Endothelial cell of umbilical vein (primary cell): Measurements from ENCODE around the gene WDR37. TPM values are rescaled to one million over a fixed set of nuclear protein-coding genes. Genes with fewer than 3 reads are reported as not detected.

Experiments used
- BruUV-seq: library from RNA; stranded (reverse); fragments of 400-500 nt; replicated peaks from 2 replicates; lab custom pipeline; 2021; lab: Mats Ljungman, UMichigan
- CTCF ChIA-PET: fragments of 300-600, 350-600 bp; sonication (Branson Sonifier 250); formaldehyde crosslinking; loops from one replicate; lab custom pipeline; 2021; ENCODE audit warnings: antibody characterized with exemption, inconsistent platforms; lab: Charles Lee
- POLR2A ChIA-PET: fragments of 300-600, 350-600 bp; sonication (Branson Sonifier 250); formaldehyde crosslinking; loops from one replicate; lab custom pipeline; 2021; ENCODE audit warnings: antibody characterized with exemption, inconsistent platforms; lab: Charles Lee
- DNase-seq: peaks from one replicate; pipeline ENCODE4 v3.0.0-alpha.2; 2011; ENCODE audit warnings: low read depth, low spot score
- FAIRE-seq: peaks from 2 replicates; lab custom pipeline; 2011; peaks lifted over from hg19 to GRCh38; lab: Jason Lieb, UNC
- H2AFZ ChIP-seq: 2 replicates; pipeline ENCODE4 v1.6.0; 2012; ENCODE audit warnings: low read depth, low read length, control low read depth, inconsistent platforms
- H3K27ac ChIP-seq: 2 replicates; pipeline ENCODE4 v1.5.1; 2011; ENCODE audit warnings: low read depth, mild to moderate bottlenecking, control low read depth, low read length, moderate library complexity; ENCODE audit not compliant: insufficient read depth
- H3K27me3 ChIP-seq, 2 experiments: 2 replicates each; pipeline versions ENCODE4 v1.6.0 to v1.6.1; 2011; ENCODE audit warnings: low read length in 2 of 2, mixed read lengths in 1 of 2; ENCODE audit not compliant: control insufficient read depth in 2 of 2, insufficient read depth in 2 of 2
- H3K36me3 ChIP-seq, 2 experiments: 2 replicates in 1 of 2; 3 replicates in 1 of 2; pipeline ENCODE4 v1.5.1; 2011; ENCODE audit warnings: low read length in 2 of 2, mild to moderate bottlenecking in 1 of 2, moderate library complexity in 1 of 2; ENCODE audit not compliant: control insufficient read depth in 2 of 2, insufficient read depth in 2 of 2; ENCODE audit errors: extremely low read depth in 1 of 2
- H3K4me1 ChIP-seq: 3 replicates; pipeline ENCODE4 v1.5.1; 2011; ENCODE audit warnings: mild to moderate bottlenecking, low read length; ENCODE audit not compliant: control insufficient read depth, insufficient read depth; ENCODE audit errors: extremely low read depth
- H3K4me2 ChIP-seq: 2 replicates; pipeline ENCODE4 v1.6.1; 2011; ENCODE audit warnings: low read length, control low read depth, mixed read lengths; ENCODE audit not compliant: insufficient read depth
- H3K4me3 ChIP-seq, 3 experiments: fragments of 200-600 bp in 1 of 3; sonication (generic), shearing (Covaris generic) in 1 of 3; replicated peaks in 1 of 3; 2 replicates each; pipeline ENCODE4 v1.5.1; 2011 to 2016; ENCODE audit warnings: control low read depth in 3 of 3, low read length in 3 of 3, mild to moderate bottlenecking in 2 of 3, inconsistent platforms in 1 of 3, low read depth in 1 of 3, moderate library complexity in 1 of 3; ENCODE audit not compliant: insufficient read depth in 1 of 3
- H3K79me2 ChIP-seq: 2 replicates; pipeline ENCODE4 v1.6.0; 2012; ENCODE audit warnings: low read length, inconsistent platforms; ENCODE audit not compliant: control insufficient read depth, insufficient read depth
- H3K9ac ChIP-seq: replicated peaks from 2 replicates; pipeline ENCODE3; 2011; ENCODE audit warnings: low read length, control low read depth; ENCODE audit not compliant: insufficient read depth; ENCODE audit errors: extremely low read depth
- H3K9me1 ChIP-seq: replicated peaks from 3 replicates; pipeline ENCODE4 v1.6.0; 2011; ENCODE audit warnings: mild to moderate bottlenecking, low read length; ENCODE audit not compliant: control insufficient read depth, insufficient read depth; ENCODE audit errors: extremely low read depth
- H3K9me3 ChIP-seq: replicated peaks from 2 replicates; pipeline ENCODE4 v1.5.1; 2012; ENCODE audit warnings: low read length, inconsistent platforms; ENCODE audit not compliant: control insufficient read depth, insufficient read depth
- H4K20me1 ChIP-seq: replicated peaks from 2 replicates; pipeline ENCODE3; 2011; ENCODE audit warnings: mild to moderate bottlenecking, low read length; ENCODE audit not compliant: control insufficient read depth, insufficient read depth; ENCODE audit errors: extremely low read depth
- EZH2 ChIP-seq: IDR thresholded peaks from 2 replicates; pipeline ENCODE4 v1.6.1; 2012; ENCODE audit warnings: borderline replicate concordance, low read depth, mild to moderate bottlenecking, moderate library complexity, low read length, inconsistent platforms; ENCODE audit not compliant: severe bottlenecking
- FOS ChIP-seq: IDR thresholded peaks from 2 replicates; pipeline ENCODE4 v1.6.1; 2011; ENCODE audit warnings: mild to moderate bottlenecking, low read length, moderate library complexity, borderline replicate concordance; ENCODE audit not compliant: insufficient read depth
- GATA2 ChIP-seq: IDR thresholded peaks from 2 replicates; pipeline ENCODE4 v1.7.0; 2011; ENCODE audit warnings: low read depth, mild to moderate bottlenecking, moderate library complexity, mixed read lengths, low read length; ENCODE audit not compliant: insufficient read length, insufficient read depth
- JUN ChIP-seq: IDR thresholded peaks from 2 replicates; pipeline ENCODE4 v1.6.1; 2011; ENCODE audit warnings: borderline replicate concordance, low read depth; ENCODE audit not compliant: insufficient read length, insufficient read depth
- MYC ChIP-seq: IDR thresholded peaks from one replicate; pipeline ENCODE4 v1.6.1; 2011; ENCODE audit warnings: mild to moderate bottlenecking, low read depth, low read length
- POLR2A ChIP-seq: IDR thresholded peaks from 2 replicates; pipeline ENCODE4 v1.6.1; 2012; ENCODE audit warnings: low read depth, mild to moderate bottlenecking, control low read depth, low read length
- POLR2AphosphoS5 ChIP-seq: IDR thresholded peaks from 2 replicates; pipeline ENCODE4 v1.6.1; 2012; ENCODE audit warnings: low read depth, mild to moderate bottlenecking, control low read depth, low read length, moderate library complexity; ENCODE audit not compliant: insufficient read depth
- dilution Hi-C: fragments of 300-500 bp; cut with MboI; formaldehyde crosslinking; loops from one replicate; pipeline ENCODE4 v1.15.0; 2019; ENCODE audit warnings: low sequenced_read_pairs; ENCODE audit not compliant: extremely low pct_ligation_motif_present
- intact Hi-C: fragments of 100-400 bp; cut with micrococcal nuclease; formaldehyde crosslinking; loops from one replicate; pipeline ENCODE4 v1.10.0; 2022
- polyA plus RNA-seq, 4 experiments: library from polyadenylated mRNA; depleted of rRNA in 3 of 4; stranded (reverse) in 3 of 4; unstranded in 1 of 4; fragments of >200 nt; gene quantifications; 2 replicates each; pipeline versions ENCODE4 v1.2.1 to v1.2.3, GENCODE V29; 2011 to 2012; ENCODE audit warnings: missing spikeins in 1 of 4
- total RNA-seq: library from RNA; stranded (reverse); gene quantifications from 2 replicates; pipeline ENCODE4 v1.2.3, GENCODE V29; 2021
- TF ChIP-seq, protein P1 (sequence below): IDR thresholded peaks from 2 replicates; pipeline ENCODE4 v1.6.1; 2011; ENCODE audit not compliant: insufficient read depth, insufficient read length
- TF ChIP-seq, protein P2 (sequence below), 2 donors: IDR thresholded peaks; 1 replicate in 1 of 2; 2 replicates in 1 of 2; pipeline ENCODE4 v1.5.1; 2011; ENCODE audit warnings: low read length in 2 of 2, mild to moderate bottlenecking in 2 of 2, moderate library complexity in 2 of 2, control low read depth in 1 of 2, inconsistent platforms in 1 of 2, low read depth in 1 of 2; ENCODE audit not compliant: insufficient read depth in 1 of 2; ENCODE audit errors: extremely low read depth in 1 of 2

WDR37 gene
- total and polyA plus RNA-seq, 2 donors (not counting 3 experiments of a cell fraction or from before 2014, with no cell fraction given) = 21.7 to 25.5 TPM

DNA sequence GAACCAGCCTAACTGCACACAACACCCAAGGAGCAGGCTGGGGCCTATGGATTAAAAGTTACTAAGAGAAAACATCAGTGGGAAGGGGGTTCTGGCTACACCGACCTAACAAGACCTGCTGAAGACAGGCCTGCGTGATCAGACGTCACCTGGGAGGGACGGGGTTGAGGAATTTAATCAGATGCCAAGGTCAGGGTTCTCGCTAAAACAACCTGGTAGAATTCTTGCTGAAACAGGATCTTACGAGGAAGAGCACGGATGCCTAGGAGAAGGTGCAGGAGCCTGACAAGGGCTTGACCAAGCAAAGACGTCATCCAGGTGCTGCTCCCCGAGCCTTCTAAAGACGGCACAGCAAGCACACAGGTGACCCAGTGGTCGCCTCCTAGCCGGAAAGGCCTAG lies 32.1 kb upstream of the WDR37 start:
- dilution Hi-C loops (no loop called here), intact Hi-C loops (no loop called here)
- ChIA-PET POLR2A (no interaction called here), CTCF (no interaction called here)
- Histone ChIP-seq H3K9ac (no peak overlapping the region), H3K79me2 (no peaks in the 10 kb centered on the region), H3K36me3 (peaks cover 3 to 6% of the 10 kb centered on the region in 2 experiments), H3K9me1 (no peaks in the 10 kb centered on the region), H3K27ac (no peak overlapping the region), H2AFZ (no peak overlapping the region), H3K27me3 (no peaks in the 10 kb centered on the region), H3K4me2 (no peak overlapping the region), H3K4me1 (no peaks in the 10 kb centered on the region), H3K4me3 (no peak overlapping the region), H3K9me3 (no peaks in the 10 kb centered on the region), H4K20me1 (no peaks in the 10 kb centered on the region)
- no peak for TF ChIP-seq FOS
- TF ChIP-seq POLR2A = no peak
- TF ChIP-seq POLR2AphosphoS5 = no peak
- TF ChIP-seq, protein P1, sequence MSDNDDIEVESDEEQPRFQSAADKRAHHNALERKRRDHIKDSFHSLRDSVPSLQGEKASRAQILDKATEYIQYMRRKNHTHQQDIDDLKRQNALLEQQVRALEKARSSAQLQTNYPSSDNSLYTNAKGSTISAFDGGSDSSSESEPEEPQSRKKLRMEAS = no peak
- TF ChIP-seq, protein P2, sequence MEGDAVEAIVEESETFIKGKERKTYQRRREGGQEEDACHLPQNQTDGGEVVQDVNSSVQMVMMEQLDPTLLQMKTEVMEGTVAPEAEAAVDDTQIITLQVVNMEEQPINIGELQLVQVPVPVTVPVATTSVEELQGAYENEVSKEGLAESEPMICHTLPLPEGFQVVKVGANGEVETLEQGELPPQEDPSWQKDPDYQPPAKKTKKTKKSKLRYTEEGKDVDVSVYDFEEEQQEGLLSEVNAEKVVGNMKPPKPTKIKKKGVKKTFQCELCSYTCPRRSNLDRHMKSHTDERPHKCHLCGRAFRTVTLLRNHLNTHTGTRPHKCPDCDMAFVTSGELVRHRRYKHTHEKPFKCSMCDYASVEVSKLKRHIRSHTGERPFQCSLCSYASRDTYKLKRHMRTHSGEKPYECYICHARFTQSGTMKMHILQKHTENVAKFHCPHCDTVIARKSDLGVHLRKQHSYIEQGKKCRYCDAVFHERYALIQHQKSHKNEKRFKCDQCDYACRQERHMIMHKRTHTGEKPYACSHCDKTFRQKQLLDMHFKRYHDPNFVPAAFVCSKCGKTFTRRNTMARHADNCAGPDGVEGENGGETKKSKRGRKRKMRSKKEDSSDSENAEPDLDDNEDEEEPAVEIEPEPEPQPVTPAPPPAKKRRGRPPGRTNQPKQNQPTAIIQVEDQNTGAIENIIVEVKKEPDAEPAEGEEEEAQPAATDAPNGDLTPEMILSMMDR (IDR thresholded peaks at IDR 0.05; ENCODE audit: extremely low read depth in 1 of 2, insufficient read depth in 1 of 2, low read depth in 1 of 2, low read length in 2 of 2) = no peak
- TF ChIP-seq JUN = no peak
- no peak for TF ChIP-seq EZH2
- TF ChIP-seq GATA2 = no peak
- TF ChIP-seq MYC = no peak
- DNase-seq = no peak
- no TSS peak for BruUV-seq
- no peak for FAIRE-seq
